Measurements from ENCODE around the gene TTC23.

The TTC23 gene

GRCh38 chr15:99169769-99170311 lies 79.5 kb downstream of the TTC23 start:
- H3K4me1 ChIP-seq (ENCODE audit: insufficient read depth, low read length), result no peaks in the 10 kb centered on the region
- H3K9ac ChIP-seq (ENCODE audit: low read depth, low read length), result no peak overlapping the region
- no peaks in the 10 kb centered on the region for H3K9me3 ChIP-seq (ENCODE audit: control insufficient read depth, insufficient read depth, low read length)
- H3K36me3 ChIP-seq (ENCODE audit: insufficient read depth, low read length), result peaks cover 4% of the 10 kb centered on the region

DNA sequence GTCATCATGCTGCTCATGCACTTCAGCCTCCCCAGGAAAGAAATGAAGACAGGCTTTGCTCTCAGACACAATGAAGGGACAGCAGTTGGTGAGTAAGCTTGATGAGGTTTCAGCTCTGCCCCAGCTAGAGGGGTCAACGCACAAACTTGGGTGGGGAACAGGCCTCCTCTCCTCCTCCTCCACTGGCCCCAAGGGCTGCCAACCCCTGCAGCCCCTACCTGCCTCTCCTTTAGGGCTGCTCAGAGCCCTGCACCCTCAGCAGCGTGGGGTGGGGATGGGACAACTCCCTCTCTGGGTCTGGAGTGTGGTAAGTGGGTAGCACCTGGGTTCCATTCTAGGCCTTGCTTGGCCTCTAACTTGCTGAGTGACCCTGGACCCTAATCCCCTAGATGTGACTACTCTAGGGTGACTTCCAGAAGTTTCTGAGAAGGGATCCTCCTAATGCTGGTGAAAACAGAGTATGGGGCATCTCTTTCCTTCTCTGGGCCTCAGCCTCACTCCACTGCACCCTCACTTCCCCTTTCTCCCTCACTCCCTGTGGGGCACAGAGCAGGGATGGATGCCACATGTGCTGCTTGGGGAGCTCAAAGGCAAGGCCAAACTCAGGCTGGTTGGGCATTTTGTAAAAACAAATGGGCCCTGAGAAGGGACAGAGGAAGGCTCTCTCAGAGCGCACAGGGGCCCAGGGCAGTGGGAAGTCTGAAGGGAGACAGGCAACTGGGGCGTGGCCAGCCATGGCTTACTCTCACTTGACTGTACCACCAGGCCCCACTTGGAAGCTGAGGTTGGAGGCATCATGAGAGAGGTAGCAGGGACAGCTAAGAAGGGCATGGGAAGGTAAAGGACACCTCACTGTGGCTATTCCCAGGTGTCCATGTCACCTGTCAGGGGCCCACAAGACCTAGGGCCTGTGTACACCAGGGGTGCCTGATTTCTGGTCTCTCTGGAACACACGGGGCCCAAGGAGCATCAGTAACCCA lies 80.5 kb downstream of the TTC23 start:
- H3K4me1 ChIP-seq (ENCODE audit: insufficient read depth, low read length), result no peaks in the 10 kb centered on the region
- no peak overlapping the region for H3K9ac ChIP-seq (ENCODE audit: low read depth, low read length)
- H3K9me3 ChIP-seq (ENCODE audit: control insufficient read depth, insufficient read depth, low read length), result no peaks in the 10 kb centered on the region
- peaks cover 2% of the 10 kb centered on the region for H3K36me3 ChIP-seq (ENCODE audit: insufficient read depth, low read length)

- H3K36me3 ChIP-seq (ENCODE audit: insufficient read depth, low read length), result no peaks in the 10 kb centered on the region; the same call in 1 of the 2 replicates
- no peak overlapping the region for H3K9ac ChIP-seq (ENCODE audit: low read depth, low read length)
- H3K4me1 ChIP-seq (ENCODE audit: insufficient read depth, low read length), result no peaks in the 10 kb centered on the region
- H3K9me3 ChIP-seq (ENCODE audit: control insufficient read depth, insufficient read depth, low read length), result no peaks in the 10 kb centered on the region
Observed at GRCh38 chr15:99167640-99168039, 81.7 kb downstream of the TTC23 start.

DNA sequence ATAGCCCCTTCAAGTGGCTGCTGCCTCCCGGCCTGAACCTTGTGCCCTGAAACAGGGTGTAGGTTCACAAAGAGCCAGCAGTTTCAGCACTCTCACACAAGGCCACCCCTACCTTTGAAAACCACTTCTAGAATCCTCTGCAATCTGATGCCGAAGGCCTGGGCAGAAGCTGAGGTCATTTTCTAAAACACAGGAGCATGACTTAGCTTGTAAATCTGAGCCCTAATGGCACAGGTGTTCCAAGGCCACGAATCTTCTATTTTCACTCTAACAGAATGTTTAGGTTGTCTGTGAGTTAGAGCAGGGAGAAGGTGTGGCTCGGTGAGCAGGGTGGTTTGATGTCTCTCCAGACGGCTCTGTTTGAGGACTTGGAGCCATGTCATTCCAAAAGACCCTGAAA lies 82.2 kb downstream of the TTC23 start:
- Histone ChIP-seq H3K4me1 (ENCODE audit: insufficient read depth, low read length) (no peaks in the 10 kb centered on the region), H3K36me3 (ENCODE audit: insufficient read depth, low read length) (no peaks in the 10 kb centered on the region; the same call in 1 of the 2 replicates), H3K9me3 (ENCODE audit: control insufficient read depth, insufficient read depth, low read length) (no peaks in the 10 kb centered on the region), H3K9ac (ENCODE audit: low read depth, low read length) (no peak overlapping the region)

DNA sequence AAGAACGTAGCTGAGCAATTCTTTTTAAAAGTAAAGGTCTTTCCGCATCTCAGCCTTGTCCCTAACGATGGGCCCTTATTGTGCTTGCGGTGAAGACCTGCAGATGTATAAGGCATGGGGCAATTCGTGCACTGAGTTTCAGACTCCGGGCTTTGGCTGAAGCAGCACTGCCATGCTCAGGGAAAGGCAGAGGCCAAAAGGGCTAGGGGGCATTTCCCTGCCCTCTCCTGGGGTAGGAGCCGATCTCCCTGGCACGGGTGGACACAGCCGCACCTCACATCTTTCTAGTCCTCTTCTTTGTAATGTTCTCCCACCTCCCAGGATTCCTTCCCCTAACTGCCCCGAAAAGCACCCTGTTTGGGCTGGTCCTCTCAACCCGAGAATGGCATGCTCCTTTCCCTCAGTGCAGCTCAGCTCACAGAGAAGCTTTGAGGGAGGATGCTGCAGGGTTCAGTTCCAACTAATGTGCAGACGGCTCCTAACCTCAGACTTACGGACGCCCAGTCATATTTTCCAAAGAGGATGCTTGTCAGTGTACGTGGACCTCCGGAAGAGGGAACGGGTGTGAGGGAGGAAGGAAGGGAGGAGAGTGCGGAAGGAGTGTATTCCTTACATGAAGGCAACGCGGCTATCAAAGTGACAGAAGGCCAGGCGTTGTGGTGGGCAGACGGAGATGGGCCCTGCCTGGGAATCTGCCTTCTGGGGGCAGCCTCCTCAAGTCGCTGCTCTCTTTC lies 83.3 kb downstream of the TTC23 start:
- no peak overlapping the region for H3K9ac ChIP-seq (ENCODE audit: low read depth, low read length)
- no peaks in the 10 kb centered on the region for H3K9me3 ChIP-seq (ENCODE audit: control insufficient read depth, insufficient read depth, low read length)
- no peaks in the 10 kb centered on the region for H3K4me1 ChIP-seq (ENCODE audit: insufficient read depth, low read length)
- H3K36me3 ChIP-seq (ENCODE audit: insufficient read depth, low read length), result no peaks in the 10 kb centered on the region; the same call in 1 of the 2 replicates

GRCh38 chr15:99165020-99165790 lies 84.2 kb downstream of the TTC23 start:
- Histone ChIP-seq H3K9me3 (ENCODE audit: control insufficient read depth, insufficient read depth, low read length) (no peaks in the 10 kb centered on the region), H3K4me1 (ENCODE audit: insufficient read depth, low read length) (no peaks in the 10 kb centered on the region)

DNA sequence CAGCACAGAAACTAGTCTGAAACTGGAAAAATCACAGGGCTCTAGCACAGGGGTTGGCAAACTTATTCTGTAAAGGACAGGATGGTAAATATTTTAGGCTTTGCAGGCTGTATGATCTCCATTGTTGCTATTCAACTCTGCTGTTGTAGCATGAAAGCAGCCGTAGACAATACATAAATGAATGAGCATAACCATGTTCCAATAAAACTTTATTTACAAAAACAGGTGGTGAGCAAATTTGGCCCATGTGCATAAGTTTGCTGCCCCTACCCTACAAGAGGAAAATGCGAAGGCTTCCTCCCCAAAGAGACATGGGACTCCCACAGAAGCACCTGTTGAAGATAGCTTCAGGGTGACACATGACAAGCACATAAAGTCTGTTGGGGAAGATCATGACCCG lies 85.3 kb downstream of the TTC23 start:
- Histone ChIP-seq H3K9ac (ENCODE audit: low read depth, low read length) (no peak overlapping the region), H3K9me3 (ENCODE audit: control insufficient read depth, insufficient read depth, low read length) (no peaks in the 10 kb centered on the region), H3K4me1 (ENCODE audit: insufficient read depth, low read length) (no peaks in the 10 kb centered on the region), H3K36me3 (ENCODE audit: insufficient read depth, low read length) (no peaks in the 10 kb centered on the region; the same call in 1 of the 2 replicates)

More at GRCh38 chr15:99165020-99165790, 84.2 kb downstream of the TTC23 start:
- H3K36me3 ChIP-seq (ENCODE audit: insufficient read depth, low read length), result no peaks in the 10 kb centered on the region; the same call in 1 of the 2 replicates
- no peak overlapping the region for H3K9ac ChIP-seq (ENCODE audit: low read depth, low read length)

DNA sequence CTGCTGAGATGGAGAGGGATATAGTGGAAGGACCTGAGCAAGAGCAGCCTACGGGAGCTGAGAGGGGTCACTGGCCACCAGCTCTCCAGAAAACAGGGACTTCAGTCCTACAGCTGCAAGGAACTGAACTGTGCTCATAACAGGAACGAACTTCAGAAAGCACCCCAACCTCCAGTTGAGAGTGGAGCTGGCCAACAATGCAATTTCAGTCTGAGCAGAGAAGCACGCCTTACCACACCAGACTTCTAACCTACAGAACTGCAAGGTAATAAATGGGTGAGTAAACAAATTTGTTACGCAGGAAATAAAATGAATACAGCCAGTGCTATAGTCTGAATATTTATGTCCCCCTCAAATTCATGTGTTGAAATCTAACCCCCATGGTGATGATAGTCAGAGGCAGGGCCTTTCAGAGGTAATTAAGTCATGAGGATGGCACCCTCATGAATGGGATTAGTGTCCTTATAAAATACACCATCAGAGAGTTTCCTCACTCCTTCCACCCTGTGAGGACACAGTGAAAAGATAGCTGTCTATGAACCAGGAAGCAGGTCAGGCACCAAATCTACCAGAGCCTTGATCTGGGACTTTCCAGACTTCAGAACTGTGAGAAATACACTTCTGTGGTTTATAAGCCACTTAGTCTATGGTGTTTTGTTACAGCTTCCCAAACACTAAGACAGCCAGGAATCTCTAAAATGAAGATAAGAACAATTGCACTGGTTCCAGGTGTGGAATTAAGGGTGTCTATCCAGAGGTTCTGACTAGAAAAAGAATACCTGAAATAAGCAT lies 85.9 kb downstream of the TTC23 start:
- Histone ChIP-seq H3K36me3 (ENCODE audit: insufficient read depth, low read length) (no peaks in the 10 kb centered on the region; the same call in 1 of the 2 replicates), H3K4me1 (ENCODE audit: insufficient read depth, low read length) (no peaks in the 10 kb centered on the region), H3K9ac (ENCODE audit: low read depth, low read length) (no peak overlapping the region), H3K9me3 (ENCODE audit: control insufficient read depth, insufficient read depth, low read length) (no peaks in the 10 kb centered on the region)

DNA sequence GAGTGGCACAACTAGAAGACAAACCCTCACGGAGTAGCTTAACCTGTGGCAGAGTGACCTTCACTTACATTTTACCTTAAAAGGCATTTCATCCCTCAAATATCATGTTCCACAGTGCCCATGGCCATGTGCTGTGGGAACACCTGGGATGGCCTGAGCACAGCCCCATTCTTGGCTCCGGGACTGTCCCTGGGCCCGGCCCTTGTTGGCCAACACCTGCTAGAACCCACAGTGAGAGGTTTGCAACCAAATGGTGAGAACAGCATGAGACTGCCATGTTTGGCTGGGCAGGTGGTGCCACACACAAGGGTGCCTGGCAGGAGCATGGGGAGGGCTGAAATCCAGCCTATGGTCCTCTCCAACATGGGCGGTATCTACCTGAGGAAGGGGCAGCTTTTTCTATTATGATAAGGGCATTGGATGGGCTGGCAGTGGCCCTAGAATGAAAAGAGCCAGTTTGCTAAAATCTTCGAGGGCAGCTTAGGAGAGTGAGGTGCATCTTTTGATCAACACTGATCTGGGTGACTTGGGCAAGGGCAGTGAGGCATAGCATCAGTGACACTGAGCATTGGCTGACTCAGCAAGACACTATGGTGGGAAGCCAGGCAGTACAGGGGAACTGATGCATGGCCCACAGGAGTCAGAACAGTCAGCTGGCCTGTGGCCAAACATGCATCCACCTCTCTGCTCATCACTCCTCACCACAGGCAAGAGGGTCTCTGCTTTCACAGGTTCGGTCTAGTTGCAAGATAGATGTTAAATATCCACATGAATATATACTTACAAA lies 90.6 kb downstream of the TTC23 start:
- H3K36me3 ChIP-seq (ENCODE audit: insufficient read depth, low read length), result no peaks in the 10 kb centered on the region; the same call in 1 of the 2 replicates
- no peaks in the 10 kb centered on the region for H3K9me3 ChIP-seq (ENCODE audit: control insufficient read depth, insufficient read depth, low read length)
- peaks cover 10% of the 10 kb centered on the region for H3K4me1 ChIP-seq (ENCODE audit: insufficient read depth, low read length)
- H3K9ac ChIP-seq (ENCODE audit: low read depth, low read length), result no peak overlapping the region

- no peaks in the 10 kb centered on the region; the same call in 1 of the 2 replicates for H3K36me3 ChIP-seq (ENCODE audit: insufficient read depth, low read length)
- no peaks in the 10 kb centered on the region for H3K9me3 ChIP-seq (ENCODE audit: control insufficient read depth, insufficient read depth, low read length)
- no peak overlapping the region for H3K9ac ChIP-seq (ENCODE audit: low read depth, low read length)
- H3K4me1 ChIP-seq (ENCODE audit: insufficient read depth, low read length), result peaks cover 12% of the 10 kb centered on the region
Observed at GRCh38 chr15:99157456-99157855, 91.9 kb downstream of the TTC23 start.

GRCh38 chr15:99155961-99156443 lies 93.4 kb downstream of the TTC23 start:
- no peaks in the 10 kb centered on the region for H3K9me3 ChIP-seq (ENCODE audit: control insufficient read depth, insufficient read depth, low read length)
- H3K4me1 ChIP-seq (ENCODE audit: insufficient read depth, low read length), result peaks cover 12% of the 10 kb centered on the region
- H3K9ac ChIP-seq (ENCODE audit: low read depth, low read length), result no peak overlapping the region
- H3K36me3 ChIP-seq (ENCODE audit: insufficient read depth, low read length), result no peaks in the 10 kb centered on the region; the same call in none of the 2 replicates

- Histone ChIP-seq H3K9ac (ENCODE audit: low read depth, low read length) (no peak overlapping the region), H3K9me3 (ENCODE audit: control insufficient read depth, insufficient read depth, low read length) (no peaks in the 10 kb centered on the region), H3K4me1 (ENCODE audit: insufficient read depth, low read length) (peaks cover 12% of the 10 kb centered on the region), H3K36me3 (ENCODE audit: insufficient read depth, low read length) (no peaks in the 10 kb centered on the region; the same call in none of the 2 replicates)
Observed at GRCh38 chr15:99154271-99154670, 95.1 kb downstream of the TTC23 start.
